Measurements from ENCODE around the gene MEIKIN. TPM values are rescaled to one million over a fixed set of nuclear protein-coding genes. Genes with fewer than 3 reads are reported as not detected.
A peak's percentile ranks its signal among the peaks of the same experiment; 100 is the strongest.

Gene MEIKIN
- total and polyA plus RNA-seq, 2 of the 13 experiments (the other 11 are each of a cell fraction or from before 2014, with no cell fraction given), result not detected

GRCh38 chr5:131760793-131761192 is 184.7 kb downstream of the MEIKIN start:
- Histone ChIP-seq H3K27me3 (ENCODE audit: control insufficient read depth in 1 of 2, insufficient read depth in 2 of 2, low read length in 2 of 2) (no peaks in the 10 kb centered on the region), H4K20me1 (ENCODE audit: insufficient read depth, low read length) (peaks cover 35% of the 10 kb centered on the region), H3K4me2 (ENCODE audit: low read depth, low read length) (no peak overlapping the region), H3K4me3 (replicated peaks in 1 of 3; ENCODE audit: insufficient read depth in 1 of 3, low read depth in 2 of 3, low read length in 3 of 3) (no peak overlapping the region), H3K9ac (ENCODE audit: insufficient read depth, low read depth, low read length) (no peak overlapping the region), H3K79me2 (ENCODE audit: insufficient read depth, low read length) (peaks cover 100% of the 10 kb centered on the region), H3K9me3 (ENCODE audit: low read length) (no peaks in the 10 kb centered on the region), H2AFZ (ENCODE audit: low read length) (no peak overlapping the region), H3K36me3 (replicated peaks in 1 of 2; ENCODE audit: control insufficient read depth in 1 of 2, insufficient read depth in 2 of 2, low read length in 2 of 2) (peaks cover 3 to 17% of the 10 kb centered on the region in 2 experiments; a peak in 3 of 5 replicates), H3K4me1 (ENCODE audit: insufficient read depth, low read length) (0 out of 2 replicates have a peak, but pooled peaks cover 12% of the 10 kb centered on the region), H3K27ac (ENCODE audit: extremely low read length, insufficient read depth, low read length) (no peak overlapping the region)
- ATAC-seq (no peak), FAIRE-seq (no peak), DNase-seq (ENCODE audit: low spot score) (no peak)
- in situ Hi-C loops (cut with HindIII; ENCODE audit: extremely low pct_ligation_motif_present, low pct_unique_long_range_greater_than_20kb), result no loop called here
- no TSS peak for BruUV-seq (replicated peaks)
- CTCF ChIA-PET (ENCODE audit: low intra/inter-chr PET ratio, low total read pairs), result no interaction called here
- POLR2A ChIA-PET, result no interaction called here
- 95% methylated on average over 2 of the region's 2 CpGs for WGBS (ENCODE audit: low lambda C conversion rate)
- TF ChIP-seq JUNB (CRISPR knock-in tag; IDR thresholded peaks at IDR 0.05; ENCODE audit: borderline replicate concordance) (no peak), HNRNPK (IDR thresholded peaks at IDR 0.05; ENCODE audit: low read depth, low read length, poor library complexity, severe bottlenecking) (peak; percentile 95), SMARCC2 (IDR thresholded peaks at IDR 0.05) (no peak), PPARG (CRISPR knock-in tag; conservative IDR thresholded peaks at IDR 0.05) (no peak)
- intact Hi-C loops (cut with micrococcal nuclease; ENCODE audit: unreplicated experiment), result no loop called here

DNA sequence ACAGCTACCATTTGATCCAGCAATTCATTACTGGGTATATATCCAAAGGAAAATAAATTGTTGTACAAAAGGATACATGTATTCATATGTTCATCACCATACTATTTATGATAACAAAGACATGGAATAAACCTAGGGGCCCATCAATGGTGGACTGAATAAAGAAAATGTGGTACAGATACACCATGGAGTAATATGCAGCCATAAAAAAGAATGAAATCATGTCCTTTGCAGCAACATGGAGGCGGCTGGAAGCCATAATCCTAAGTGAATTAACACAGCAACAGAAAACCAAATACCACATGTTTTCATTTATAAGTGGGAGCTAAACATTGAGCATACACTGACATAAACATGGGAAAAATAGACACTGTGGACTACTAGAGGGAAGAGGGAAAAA is 185.8 kb downstream of the MEIKIN start:
- no peak for ATAC-seq
- POLR2A ChIA-PET, result no interaction called here
- Histone ChIP-seq H3K27me3 (ENCODE audit: control insufficient read depth in 1 of 2, insufficient read depth in 2 of 2, low read length in 2 of 2) (no peaks in the 10 kb centered on the region), H3K9ac (ENCODE audit: insufficient read depth, low read depth, low read length) (no peak overlapping the region), H3K4me1 (ENCODE audit: insufficient read depth, low read length) (0 out of 2 replicates have a peak, but pooled peaks cover 11% of the 10 kb centered on the region), H3K4me3 (replicated peaks in 1 of 3; ENCODE audit: insufficient read depth in 1 of 3, low read depth in 2 of 3, low read length in 3 of 3) (no peak overlapping the region), H3K27ac (ENCODE audit: extremely low read length, insufficient read depth, low read length) (no peak overlapping the region), H3K36me3 (replicated peaks in 1 of 2; ENCODE audit: control insufficient read depth in 1 of 2, insufficient read depth in 2 of 2, low read length in 2 of 2) (peaks cover 2 to 9% of the 10 kb centered on the region in 2 experiments; a peak in 3 of 5 replicates), H4K20me1 (ENCODE audit: insufficient read depth, low read length) (peaks cover 32% of the 10 kb centered on the region), H3K4me2 (ENCODE audit: low read depth, low read length) (no peak overlapping the region), H3K9me3 (ENCODE audit: low read length) (no peaks in the 10 kb centered on the region), H3K79me2 (ENCODE audit: insufficient read depth, low read length) (peaks cover 99% of the 10 kb centered on the region), H2AFZ (ENCODE audit: low read length) (no peak overlapping the region)
- 100% methylated on average over 1 of the region's 1 CpG for WGBS (ENCODE audit: low lambda C conversion rate)
- FAIRE-seq, result no peak
- no peak for DNase-seq (ENCODE audit: low spot score)
- no TSS peak for BruUV-seq (replicated peaks)
- intact Hi-C loops (cut with micrococcal nuclease; ENCODE audit: unreplicated experiment) (no loop called here), in situ Hi-C loops (cut with HindIII; ENCODE audit: extremely low pct_ligation_motif_present, low pct_unique_long_range_greater_than_20kb) (no loop called here)
- CTCF ChIA-PET (ENCODE audit: low intra/inter-chr PET ratio, low total read pairs), result no interaction called here
- TF ChIP-seq, protein P1, sequence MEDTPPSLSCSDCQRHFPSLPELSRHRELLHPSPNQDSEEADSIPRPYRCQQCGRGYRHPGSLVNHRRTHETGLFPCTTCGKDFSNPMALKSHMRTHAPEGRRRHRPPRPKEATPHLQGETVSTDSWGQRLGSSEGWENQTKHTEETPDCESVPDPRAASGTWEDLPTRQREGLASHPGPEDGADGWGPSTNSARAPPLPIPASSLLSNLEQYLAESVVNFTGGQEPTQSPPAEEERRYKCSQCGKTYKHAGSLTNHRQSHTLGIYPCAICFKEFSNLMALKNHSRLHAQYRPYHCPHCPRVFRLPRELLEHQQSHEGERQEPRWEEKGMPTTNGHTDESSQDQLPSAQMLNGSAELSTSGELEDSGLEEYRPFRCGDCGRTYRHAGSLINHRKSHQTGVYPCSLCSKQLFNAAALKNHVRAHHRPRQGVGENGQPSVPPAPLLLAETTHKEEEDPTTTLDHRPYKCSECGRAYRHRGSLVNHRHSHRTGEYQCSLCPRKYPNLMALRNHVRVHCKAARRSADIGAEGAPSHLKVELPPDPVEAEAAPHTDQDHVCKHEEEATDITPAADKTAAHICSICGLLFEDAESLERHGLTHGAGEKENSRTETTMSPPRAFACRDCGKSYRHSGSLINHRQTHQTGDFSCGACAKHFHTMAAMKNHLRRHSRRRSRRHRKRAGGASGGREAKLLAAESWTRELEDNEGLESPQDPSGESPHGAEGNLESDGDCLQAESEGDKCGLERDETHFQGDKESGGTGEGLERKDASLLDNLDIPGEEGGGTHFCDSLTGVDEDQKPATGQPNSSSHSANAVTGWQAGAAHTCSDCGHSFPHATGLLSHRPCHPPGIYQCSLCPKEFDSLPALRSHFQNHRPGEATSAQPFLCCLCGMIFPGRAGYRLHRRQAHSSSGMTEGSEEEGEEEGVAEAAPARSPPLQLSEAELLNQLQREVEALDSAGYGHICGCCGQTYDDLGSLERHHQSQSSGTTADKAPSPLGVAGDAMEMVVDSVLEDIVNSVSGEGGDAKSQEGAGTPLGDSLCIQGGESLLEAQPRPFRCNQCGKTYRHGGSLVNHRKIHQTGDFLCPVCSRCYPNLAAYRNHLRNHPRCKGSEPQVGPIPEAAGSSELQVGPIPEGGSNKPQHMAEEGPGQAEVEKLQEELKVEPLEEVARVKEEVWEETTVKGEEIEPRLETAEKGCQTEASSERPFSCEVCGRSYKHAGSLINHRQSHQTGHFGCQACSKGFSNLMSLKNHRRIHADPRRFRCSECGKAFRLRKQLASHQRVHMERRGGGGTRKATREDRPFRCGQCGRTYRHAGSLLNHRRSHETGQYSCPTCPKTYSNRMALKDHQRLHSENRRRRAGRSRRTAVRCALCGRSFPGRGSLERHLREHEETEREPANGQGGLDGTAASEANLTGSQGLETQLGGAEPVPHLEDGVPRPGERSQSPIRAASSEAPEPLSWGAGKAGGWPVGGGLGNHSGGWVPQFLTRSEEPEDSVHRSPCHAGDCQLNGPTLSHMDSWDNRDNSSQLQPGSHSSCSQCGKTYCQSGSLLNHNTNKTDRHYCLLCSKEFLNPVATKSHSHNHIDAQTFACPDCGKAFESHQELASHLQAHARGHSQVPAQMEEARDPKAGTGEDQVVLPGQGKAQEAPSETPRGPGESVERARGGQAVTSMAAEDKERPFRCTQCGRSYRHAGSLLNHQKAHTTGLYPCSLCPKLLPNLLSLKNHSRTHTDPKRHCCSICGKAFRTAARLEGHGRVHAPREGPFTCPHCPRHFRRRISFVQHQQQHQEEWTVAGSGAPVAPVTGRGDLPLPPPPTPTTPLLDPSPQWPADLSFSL (CRISPR knock-in tag; IDR thresholded peaks at IDR 0.05), result no peak
- no peak for TF ChIP-seq SRSF1 (optimal IDR thresholded peaks at IDR 0.05; ENCODE audit: low read depth, low read length)
- TF ChIP-seq ZNF564 (CRISPR knock-in tag; IDR thresholded peaks at IDR 0.05), result no peak
- TF ChIP-seq ZFP82 (CRISPR knock-in tag; IDR thresholded peaks at IDR 0.05; ENCODE audit: borderline replicate concordance), result no peak
